ENCODE data around the gene TIGD7. TPM values are rescaled to one million over a fixed set of nuclear protein-coding genes. Genes with fewer than 3 reads are reported as not detected.

The TIGD7 gene
- total and polyA plus RNA-seq, 8 donors, result 3.4 to 14.8 (median 11.6) TPM

DNA sequence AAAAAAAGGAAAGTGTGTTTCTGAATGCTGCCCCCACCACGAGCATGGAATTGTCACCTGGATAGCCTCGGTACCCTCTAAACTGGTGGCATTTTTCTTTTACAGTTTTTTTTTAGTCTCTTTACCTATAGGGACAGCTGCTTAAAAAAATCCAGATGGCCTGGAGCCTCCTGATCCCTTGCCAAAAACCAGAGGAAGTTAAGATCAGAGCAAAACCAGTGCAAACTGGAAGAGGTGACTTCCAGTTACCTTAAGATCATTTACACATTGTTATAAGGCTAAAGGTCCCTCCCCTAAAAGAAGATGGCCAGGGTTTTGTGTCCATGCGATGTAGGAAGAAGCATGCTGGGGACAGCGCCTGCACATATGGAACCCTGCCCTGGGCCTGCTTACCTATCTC lies 52.3 kb downstream of the TIGD7 start:
- TF ChIP-seq, protein P1, sequence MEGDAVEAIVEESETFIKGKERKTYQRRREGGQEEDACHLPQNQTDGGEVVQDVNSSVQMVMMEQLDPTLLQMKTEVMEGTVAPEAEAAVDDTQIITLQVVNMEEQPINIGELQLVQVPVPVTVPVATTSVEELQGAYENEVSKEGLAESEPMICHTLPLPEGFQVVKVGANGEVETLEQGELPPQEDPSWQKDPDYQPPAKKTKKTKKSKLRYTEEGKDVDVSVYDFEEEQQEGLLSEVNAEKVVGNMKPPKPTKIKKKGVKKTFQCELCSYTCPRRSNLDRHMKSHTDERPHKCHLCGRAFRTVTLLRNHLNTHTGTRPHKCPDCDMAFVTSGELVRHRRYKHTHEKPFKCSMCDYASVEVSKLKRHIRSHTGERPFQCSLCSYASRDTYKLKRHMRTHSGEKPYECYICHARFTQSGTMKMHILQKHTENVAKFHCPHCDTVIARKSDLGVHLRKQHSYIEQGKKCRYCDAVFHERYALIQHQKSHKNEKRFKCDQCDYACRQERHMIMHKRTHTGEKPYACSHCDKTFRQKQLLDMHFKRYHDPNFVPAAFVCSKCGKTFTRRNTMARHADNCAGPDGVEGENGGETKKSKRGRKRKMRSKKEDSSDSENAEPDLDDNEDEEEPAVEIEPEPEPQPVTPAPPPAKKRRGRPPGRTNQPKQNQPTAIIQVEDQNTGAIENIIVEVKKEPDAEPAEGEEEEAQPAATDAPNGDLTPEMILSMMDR (IDR thresholded peaks at IDR 0.05), result no peak
- no peak overlapping the region for H3K27ac ChIP-seq
- intact Hi-C loops (cut with DNase I), result no loop called here

DNA sequence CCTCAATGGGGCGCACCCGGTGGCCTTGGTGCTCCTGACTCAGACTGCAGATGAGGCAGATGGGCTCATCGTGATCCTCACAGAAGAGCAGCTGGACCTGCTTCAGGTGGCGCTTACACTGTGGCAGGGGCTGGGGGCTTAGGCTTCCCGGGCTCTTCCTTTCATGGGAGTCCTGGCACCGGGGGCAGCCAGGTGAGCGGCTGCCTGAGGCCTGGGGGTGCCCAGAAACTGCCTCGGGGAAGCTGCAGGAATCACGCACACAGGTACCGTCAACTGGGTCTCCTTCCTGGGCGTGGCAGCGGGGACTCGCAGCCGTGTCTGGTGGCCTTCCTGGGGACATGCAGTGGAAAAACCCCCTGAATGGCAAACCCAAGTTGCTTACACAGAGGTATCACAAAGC lies 55.8 kb downstream of the TIGD7 start:
- intact Hi-C loops (cut with DNase I), result no loop called here
- no peaks in the 10 kb centered on the region for H3K9me3 ChIP-seq

More for the DNA sequence above, 52.3 kb downstream of the TIGD7 start:
- peak overlapping the region in 1 of 2 donors; percentile 54 for H3K4me3 ChIP-seq
- ATAC-seq, result no peak
- peaks cover 0 to 44% of the 10 kb centered on the region in 2 donors for H3K36me3 ChIP-seq
- no peaks in the 10 kb centered on the region for H3K9me3 ChIP-seq
- H3K4me1 ChIP-seq, result peaks cover 0 to 57% of the 10 kb centered on the region in 2 donors
- H3K27me3 ChIP-seq, result peaks cover 0 to 11% of the 10 kb centered on the region in 2 donors
- no peak for DNase-seq

DNA sequence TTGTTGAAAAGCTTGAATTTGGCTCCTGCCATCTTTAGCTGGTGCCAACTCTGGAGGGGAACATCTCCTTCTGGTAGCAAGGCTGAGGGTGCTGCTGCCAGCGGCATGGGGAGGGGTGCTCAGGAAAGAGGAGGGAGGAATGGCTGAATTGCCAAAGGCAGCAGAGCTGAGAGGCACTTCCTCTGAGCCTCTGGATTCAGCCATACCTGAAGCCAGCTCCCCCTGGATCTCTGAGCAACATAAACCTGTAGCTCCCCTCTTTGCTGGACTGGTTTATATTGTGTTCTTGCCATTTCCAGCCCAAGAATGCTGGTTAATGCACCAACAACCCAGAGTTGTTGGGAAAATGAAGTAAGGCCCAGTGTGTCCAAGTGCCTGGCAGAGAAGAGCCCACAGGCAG lies 56.2 kb downstream of the TIGD7 start:
- H3K27me3 ChIP-seq, result no peaks in the 10 kb centered on the region
- H3K36me3 ChIP-seq, result peaks cover 0 to 68% of the 10 kb centered on the region in 2 donors
- H3K4me1 ChIP-seq, result peaks cover 0 to 35% of the 10 kb centered on the region in 2 donors
- no peaks in the 10 kb centered on the region for H3K9me3 ChIP-seq
- ATAC-seq, result no peak
- H3K27ac ChIP-seq, result no peak overlapping the region
- intact Hi-C loops (cut with DNase I), result no loop called here
- DNase-seq, result no peak
- TF ChIP-seq, protein P1 (IDR thresholded peaks at IDR 0.05), result no peak
- H3K4me3 ChIP-seq, result no peak overlapping the region

More for the DNA sequence above, 55.8 kb downstream of the TIGD7 start:
- H3K4me1 ChIP-seq, result peaks cover 0 to 35% of the 10 kb centered on the region in 2 donors
- no peak overlapping the region for H3K4me3 ChIP-seq
- DNase-seq (no peak), ATAC-seq (no peak)
- H3K27me3 ChIP-seq, result peaks cover 0 to 4% of the 10 kb centered on the region in 2 donors
- TF ChIP-seq, protein P1 (IDR thresholded peaks at IDR 0.05), result no peak
- peaks cover 0 to 71% of the 10 kb centered on the region in 2 donors for H3K36me3 ChIP-seq
- no peak overlapping the region for H3K27ac ChIP-seq

Other genes starting within 250 kb of the TIGD7 start
- 100 to 1,000 TPM; 132 to 310 TPM for gene IL32, start 239.8 kb downstream of the TIGD7 start, total RNA-seq
- gene IL32, start 239.8 kb downstream of the TIGD7 start, polyA plus RNA-seq (ENCODE audit: insufficient read length in 6 of 6), result 10 to 100 TPM; 59.4 to 86.9 (median 64.9) TPM
- not detected for gene ZSCAN10, start 206.1 kb downstream of the TIGD7 start, total RNA-seq
- gene ZSCAN10, start 206.1 kb downstream of the TIGD7 start, polyA plus RNA-seq (ENCODE audit: insufficient read length in 6 of 6), result under 1 TPM in 1 of 6 donors, not detected in 5; 0.13 TPM
- 10 to 100 TPM in 1 of 2 donors, 1 to 10 TPM in 1; 9.7 to 11.8 TPM for gene ZNF205, start 192.8 kb downstream of the TIGD7 start, total RNA-seq
- 10 to 100 TPM; 13.3 to 17.6 (median 17.1) TPM for gene ZNF205, start 192.8 kb downstream of the TIGD7 start, polyA plus RNA-seq (ENCODE audit: insufficient read length in 6 of 6)
- 10 to 100 TPM in 1 of 2 donors, 1 to 10 TPM in 1; 8.4 to 12.0 TPM for gene ZNF213, start 170.4 kb downstream of the TIGD7 start, total RNA-seq
- 10 to 100 TPM; 11.5 to 17.8 (median 14.0) TPM for gene ZNF213, start 170.4 kb downstream of the TIGD7 start, polyA plus RNA-seq (ENCODE audit: insufficient read length in 6 of 6)
- gene OR1F1, start 117.2 kb downstream of the TIGD7 start, total RNA-seq, result not detected
- gene OR1F1, start 117.2 kb downstream of the TIGD7 start, polyA plus RNA-seq (ENCODE audit: insufficient read length in 6 of 6), result not detected
- gene ZNF200, start 70.3 kb downstream of the TIGD7 start, total RNA-seq, result 10 to 100 TPM in 1 of 2 donors, 1 to 10 TPM in 1; 6.7 to 10.5 TPM
- gene ZNF200, start 70.3 kb downstream of the TIGD7 start, polyA plus RNA-seq (ENCODE audit: insufficient read length in 6 of 6), result 10 to 100 TPM; 12.3 to 15.0 (median 13.1) TPM
- 10 to 100 TPM in 1 of 2 donors, 1 to 10 TPM in 1; 2.4 to 21.4 TPM for gene MEFV, start 48.8 kb downstream of the TIGD7 start, total RNA-seq
- under 1 TPM; 0.43 to 0.98 (median 0.58) TPM for gene MEFV, start 48.8 kb downstream of the TIGD7 start, polyA plus RNA-seq (ENCODE audit: insufficient read length in 6 of 6)
- gene ZNF263, start 21.9 kb downstream of the TIGD7 start, total RNA-seq, result 10 to 100 TPM; 18.5 to 18.9 TPM
- 10 to 100 TPM; 46.2 to 54.0 (median 51.2) TPM for gene ZNF263, start 21.9 kb downstream of the TIGD7 start, polyA plus RNA-seq (ENCODE audit: insufficient read length in 6 of 6)
- 10 to 100 TPM; 20.3 to 26.8 TPM for gene ZNF75A, start 67 bp upstream of the TIGD7 start, total RNA-seq
- 10 to 100 TPM; 50.6 to 65.3 (median 53.0) TPM for gene ZNF75A, start 67 bp upstream of the TIGD7 start, polyA plus RNA-seq (ENCODE audit: insufficient read length in 6 of 6)
- gene OR2C1, start 50.5 kb upstream of the TIGD7 start, total RNA-seq, result not detected
- under 1 TPM; 0.20 to 0.96 (median 0.55) TPM for gene OR2C1, start 50.5 kb upstream of the TIGD7 start, polyA plus RNA-seq (ENCODE audit: insufficient read length in 6 of 6)
- gene ZSCAN32, start 95.6 kb upstream of the TIGD7 start, total RNA-seq, result 10 to 100 TPM in 1 of 2 donors, 1 to 10 TPM in 1; 9.4 to 12.0 TPM
- 10 to 100 TPM; 18.5 to 23.9 (median 20.6) TPM for gene ZSCAN32, start 95.6 kb upstream of the TIGD7 start, polyA plus RNA-seq (ENCODE audit: insufficient read length in 6 of 6)
- 1 to 10 TPM; 8.1 to 9.2 TPM for gene ZNF174, start 95.8 kb upstream of the TIGD7 start, total RNA-seq
- gene ZNF174, start 95.8 kb upstream of the TIGD7 start, polyA plus RNA-seq (ENCODE audit: insufficient read length in 6 of 6), result 10 to 100 TPM; 12.3 to 15.1 (median 14.0) TPM
- 1 to 10 TPM; 3.2 to 4.1 TPM for gene ZNF597, start 138.1 kb upstream of the TIGD7 start, total RNA-seq
- 1 to 10 TPM; 4.0 to 4.8 (median 4.2) TPM for gene ZNF597, start 138.1 kb upstream of the TIGD7 start, polyA plus RNA-seq (ENCODE audit: insufficient read length in 6 of 6)
- 10 to 100 TPM; 47.8 to 49.4 TPM for gene NAA60, start 138.2 kb upstream of the TIGD7 start, total RNA-seq
- 10 to 100 TPM; 35.9 to 54.6 (median 45.5) TPM for gene NAA60, start 138.2 kb upstream of the TIGD7 start, polyA plus RNA-seq (ENCODE audit: insufficient read length in 6 of 6)
- gene C16orf90, start 190.1 kb upstream of the TIGD7 start, total RNA-seq, result not detected
- gene C16orf90, start 190.1 kb upstream of the TIGD7 start, polyA plus RNA-seq (ENCODE audit: insufficient read length in 6 of 6), result under 1 TPM in 1 of 6 donors, not detected in 5; 0.15 TPM
- 10 to 100 TPM; 21.6 to 27.3 TPM for gene CLUAP1, start 195.6 kb upstream of the TIGD7 start, total RNA-seq
- 10 to 100 TPM; 38.7 to 57.4 (median 53.3) TPM for gene CLUAP1, start 195.6 kb upstream of the TIGD7 start, polyA plus RNA-seq (ENCODE audit: insufficient read length in 6 of 6)